Epithelial cell of esophagus (primary cell): Measurements from ENCODE around the gene RAD51B.

Experiments used
- DNase-seq: peaks from one replicate; pipeline ENCODE4 v3.0.0; 2010; ENCODE audit warnings: low read depth
- H3K4me3 ChIP-seq: 2 replicates; pipeline ENCODE4 v1.5.1; 2011; ENCODE audit warnings: mild to moderate bottlenecking, low read length, control low read depth
- TF ChIP-seq, protein P1 (sequence below): IDR thresholded peaks from 2 replicates; pipeline ENCODE4 v1.5.1; 2011; ENCODE audit warnings: low read depth, mild to moderate bottlenecking, low read length, control low read depth, inconsistent platforms; ENCODE audit not compliant: insufficient read depth; ENCODE audit errors: missing control alignments

Gene RAD51B

DNA sequence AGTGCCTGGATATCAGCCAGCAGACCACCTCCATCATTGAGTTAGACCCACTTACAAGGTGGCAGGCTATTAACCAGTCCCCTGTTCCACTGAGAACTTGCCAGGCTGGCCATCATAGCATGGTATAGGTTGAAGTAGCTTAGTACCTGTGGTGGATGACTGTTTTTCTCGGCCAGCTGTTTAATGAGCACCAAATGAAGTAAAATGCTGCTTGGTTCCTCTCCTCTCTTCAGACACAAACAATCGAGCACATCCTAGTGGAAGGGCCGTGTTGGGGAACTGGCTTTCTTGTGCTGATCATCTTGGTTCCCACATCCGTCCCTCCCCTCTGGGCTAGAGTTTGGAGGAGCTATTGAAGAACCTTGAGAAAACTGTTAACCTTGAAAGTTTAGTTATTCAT is 486.2 kb downstream of the RAD51B start:
- DNase-seq, result no peak
- H3K4me3 ChIP-seq, result no peak overlapping the region
- TF ChIP-seq, protein P1, sequence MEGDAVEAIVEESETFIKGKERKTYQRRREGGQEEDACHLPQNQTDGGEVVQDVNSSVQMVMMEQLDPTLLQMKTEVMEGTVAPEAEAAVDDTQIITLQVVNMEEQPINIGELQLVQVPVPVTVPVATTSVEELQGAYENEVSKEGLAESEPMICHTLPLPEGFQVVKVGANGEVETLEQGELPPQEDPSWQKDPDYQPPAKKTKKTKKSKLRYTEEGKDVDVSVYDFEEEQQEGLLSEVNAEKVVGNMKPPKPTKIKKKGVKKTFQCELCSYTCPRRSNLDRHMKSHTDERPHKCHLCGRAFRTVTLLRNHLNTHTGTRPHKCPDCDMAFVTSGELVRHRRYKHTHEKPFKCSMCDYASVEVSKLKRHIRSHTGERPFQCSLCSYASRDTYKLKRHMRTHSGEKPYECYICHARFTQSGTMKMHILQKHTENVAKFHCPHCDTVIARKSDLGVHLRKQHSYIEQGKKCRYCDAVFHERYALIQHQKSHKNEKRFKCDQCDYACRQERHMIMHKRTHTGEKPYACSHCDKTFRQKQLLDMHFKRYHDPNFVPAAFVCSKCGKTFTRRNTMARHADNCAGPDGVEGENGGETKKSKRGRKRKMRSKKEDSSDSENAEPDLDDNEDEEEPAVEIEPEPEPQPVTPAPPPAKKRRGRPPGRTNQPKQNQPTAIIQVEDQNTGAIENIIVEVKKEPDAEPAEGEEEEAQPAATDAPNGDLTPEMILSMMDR, result no peak

DNA sequence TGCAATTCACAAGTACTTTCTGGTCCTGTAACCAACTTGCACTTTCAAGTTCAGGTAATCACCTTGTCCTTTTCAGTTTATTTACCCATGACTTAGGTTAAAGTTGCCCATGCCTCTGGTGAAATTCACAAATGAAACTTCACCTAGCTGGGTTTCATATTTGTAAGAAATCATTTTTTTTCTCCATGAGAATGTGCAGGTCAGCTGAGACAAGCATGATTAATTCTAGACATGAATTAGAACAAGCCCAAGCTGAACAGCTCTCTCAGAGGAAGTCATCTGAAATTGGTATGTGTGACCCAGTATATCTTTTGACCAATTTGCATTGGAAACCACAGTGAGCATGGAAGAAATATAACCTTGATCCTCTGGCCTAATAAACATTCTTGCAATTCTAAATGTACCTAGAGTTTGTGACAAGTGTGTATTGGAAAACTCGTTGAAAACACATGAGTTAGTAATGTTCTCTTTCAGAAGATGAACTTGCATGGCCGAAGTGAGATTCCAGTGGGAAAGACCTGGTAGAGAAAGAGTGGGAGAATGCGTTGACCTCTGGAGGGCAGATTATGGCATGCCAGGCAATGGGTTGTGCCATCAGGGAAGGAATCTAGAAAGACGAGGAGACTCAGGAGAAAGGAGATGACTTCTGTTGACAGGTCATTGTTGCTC is 486.8 kb downstream of the RAD51B start:
- H3K4me3 ChIP-seq, result no peak overlapping the region
- peak; percentile 24 for DNase-seq
- TF ChIP-seq, protein P1, result no peak

DNA sequence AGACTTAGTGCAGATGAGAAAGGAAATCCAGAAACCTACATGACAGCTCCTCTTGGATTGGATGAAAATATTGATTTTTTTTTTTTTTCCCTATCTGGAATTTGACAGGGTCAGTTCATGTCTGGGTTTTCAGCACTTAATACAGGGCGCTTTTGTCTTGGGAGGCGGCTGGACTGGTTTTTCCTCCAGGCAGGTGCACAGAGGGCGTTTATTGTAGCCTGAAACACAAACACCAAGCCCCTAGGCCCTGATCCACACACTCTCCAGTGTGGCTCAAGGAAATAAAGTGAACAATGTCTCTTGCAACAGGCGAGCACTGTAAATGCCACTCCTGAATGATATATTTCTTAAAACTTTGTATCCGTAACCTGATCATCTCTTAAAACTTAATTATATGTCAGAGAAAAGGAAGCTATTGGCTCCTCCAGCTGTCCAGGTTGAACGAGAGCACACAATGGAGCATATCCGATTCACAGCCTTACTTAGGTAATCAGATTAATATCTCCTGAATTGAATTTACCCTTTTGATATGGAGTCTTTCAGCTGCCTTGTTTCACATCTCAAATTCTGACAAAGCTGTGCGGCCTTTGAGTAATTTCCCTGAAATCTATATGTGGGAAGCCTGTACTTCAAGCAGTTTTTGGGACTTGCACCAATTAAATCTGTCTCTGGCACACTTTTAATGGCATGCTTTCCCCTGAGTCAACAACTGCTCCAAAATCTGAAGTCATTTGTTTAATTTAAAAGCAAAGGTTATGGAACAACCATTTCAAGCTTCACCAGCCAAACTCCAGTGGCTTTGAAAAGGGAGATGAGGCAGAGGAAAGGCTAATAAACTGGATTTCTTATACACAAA is 487.6 kb downstream of the RAD51B start:
- TF ChIP-seq, protein P1, result no peak
- peak; percentile 21 for DNase-seq
- no peak overlapping the region for H3K4me3 ChIP-seq

DNA sequence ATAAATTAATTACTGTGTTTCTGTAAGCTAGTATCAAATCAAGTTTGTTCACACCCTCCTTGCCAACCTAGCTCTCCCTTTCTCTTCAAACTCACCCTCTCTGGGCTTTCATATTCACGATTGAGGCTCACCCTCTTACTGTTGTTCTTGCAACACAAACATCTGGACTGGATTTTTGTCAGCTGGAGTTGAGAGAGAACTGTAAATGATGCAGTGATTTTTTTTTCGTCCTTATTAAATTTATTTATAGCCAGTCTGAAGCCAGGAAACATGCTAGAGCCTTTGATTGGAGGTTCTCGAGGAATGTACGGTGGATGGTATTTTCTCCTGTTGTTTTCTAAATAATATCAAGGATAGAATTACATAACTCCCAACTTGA is 488.2 kb downstream of the RAD51B start:
- no peak for DNase-seq
- H3K4me3 ChIP-seq, result no peak overlapping the region
- TF ChIP-seq, protein P1, result no peak

DNA sequence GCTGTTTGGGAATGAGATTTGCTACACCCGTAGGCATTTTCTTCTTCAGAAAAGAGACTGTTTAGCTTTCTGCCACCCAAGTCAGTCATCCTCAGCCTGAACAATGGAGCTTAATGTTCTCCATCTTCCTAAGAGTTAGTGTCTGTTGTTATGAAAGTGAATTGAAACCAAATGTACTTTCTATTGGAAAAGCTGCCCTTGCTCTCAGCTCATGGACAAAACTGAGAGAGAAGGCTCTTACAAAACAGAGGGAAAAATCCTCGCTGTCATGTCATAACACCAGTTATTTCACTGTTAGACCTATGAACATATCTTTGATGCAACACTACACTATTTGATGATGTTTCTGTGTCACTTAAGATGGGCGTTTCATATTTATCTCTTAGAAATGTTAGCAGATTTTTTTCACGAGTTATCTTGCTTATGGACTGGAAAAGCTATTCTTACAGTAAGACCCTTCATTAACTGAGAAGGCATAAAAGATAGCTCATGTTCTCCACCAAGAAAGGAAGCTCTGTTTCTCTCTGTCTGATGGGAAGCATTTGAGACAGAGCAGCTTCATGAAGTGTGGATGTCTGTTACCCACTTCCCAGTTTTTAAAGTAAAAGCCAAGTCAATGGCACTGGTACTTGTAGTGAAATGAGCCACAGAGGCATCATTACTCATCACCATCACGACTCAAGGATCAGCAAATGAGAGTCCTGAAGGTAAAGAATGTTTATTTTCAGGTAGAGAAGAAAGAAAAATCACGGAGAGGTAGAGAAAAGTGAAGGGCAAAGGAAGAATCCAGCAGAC is 489.3 kb downstream of the RAD51B start:
- no peak overlapping the region for H3K4me3 ChIP-seq
- DNase-seq, result peak; percentile 36
- TF ChIP-seq, protein P1, result no peak

DNA sequence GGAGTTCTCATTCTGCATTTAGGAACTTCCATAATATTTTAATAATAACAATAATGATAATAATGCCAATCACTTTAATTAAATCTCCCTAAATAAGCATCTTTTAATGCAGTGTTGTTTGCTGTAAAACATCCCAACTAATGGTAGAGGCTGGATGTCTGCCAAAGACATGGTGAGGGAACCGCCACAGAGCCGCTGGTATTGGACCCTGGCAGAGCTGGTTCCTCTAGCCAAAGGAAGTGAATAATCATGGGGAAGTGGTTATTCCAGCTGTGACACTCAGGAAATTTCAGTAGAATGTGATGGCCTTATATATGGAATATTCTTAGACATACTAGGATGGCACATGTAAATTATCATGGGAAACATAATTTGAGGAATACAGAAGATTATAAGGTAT is 490.0 kb downstream of the RAD51B start:
- DNase-seq, result peak; percentile 52
- TF ChIP-seq, protein P1, result no peak
- no peak overlapping the region for H3K4me3 ChIP-seq
